ENCODE measurements around the gene SEC24B. TPM values are rescaled to one million over a fixed set of nuclear protein-coding genes. Genes with fewer than 3 reads are reported as not detected.

The SEC24B gene
- total RNA-seq: 15.1 and 23.9 TPM in 2 replicates

GRCh38 chr4:109433205-109434006, at the start of gene SEC24B:
TSS of gene SEC24B (plus strand) at chr4:109433815. CDS start at chr4:109433870, 55 bp downstream.

DNA sequence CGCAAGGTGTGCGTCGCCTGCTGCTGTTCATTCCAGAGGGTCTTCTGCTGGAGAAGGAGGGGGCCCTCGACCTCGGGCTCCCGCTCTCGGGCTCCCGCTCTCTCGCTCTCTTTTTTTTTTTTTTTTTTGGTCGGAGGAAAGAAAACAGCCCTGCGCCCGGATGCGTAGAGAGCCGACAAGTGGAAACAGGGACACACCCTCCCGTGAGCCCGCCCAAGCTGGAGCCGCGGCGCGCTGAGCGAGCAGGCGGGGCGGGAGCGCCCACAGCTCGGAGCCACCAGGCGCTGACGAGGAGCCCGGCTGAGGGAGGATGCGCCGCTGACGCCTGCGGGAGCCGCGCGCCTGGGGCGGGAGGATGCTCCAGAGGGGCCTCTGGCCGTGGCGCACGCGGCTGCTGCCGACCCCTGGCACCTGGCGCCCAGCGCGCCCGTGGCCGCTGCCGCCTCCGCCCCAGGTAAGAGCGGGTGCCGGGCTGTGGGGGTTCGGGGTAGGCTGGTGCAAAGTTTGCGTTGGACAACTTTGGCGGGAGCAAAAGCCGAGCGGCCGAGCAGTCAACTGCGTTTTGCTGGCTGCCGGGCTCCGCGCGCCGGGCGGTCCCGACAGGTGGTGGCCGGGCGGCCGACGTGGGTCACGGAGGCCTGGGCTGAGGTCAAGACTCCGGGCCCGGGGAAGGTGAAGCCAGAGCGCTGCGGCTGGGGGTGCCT, 126.5 kb downstream of the SEC24B start, which contains the start of gene MCUB:
Gene MCUB, plus strand, starts transcription at position 264 of the 704 bp plus-strand sequence. Its CDS starts 92 bp downstream, at position 356.

Other genes starting within 250 kb of the SEC24B start
- gene COL25A1, start 131.2 kb upstream of the SEC24B start, total RNA-seq: 2.7 and 5.0 TPM in 2 replicates
- 5.0 and 32.7 TPM in 2 replicates for gene MCUB, start 126.4 kb downstream of the SEC24B start, total RNA-seq

All from smooth muscle cell of the umbilical artery (primary cell).